Measurements from ENCODE around the gene CELA2B.
"Not testable (repeated sequence)": the region's sequence is repeated elsewhere in the genome, so short reads cannot be mapped to it uniquely, and the experiment has no call there.

CELA2B gene

DNA sequence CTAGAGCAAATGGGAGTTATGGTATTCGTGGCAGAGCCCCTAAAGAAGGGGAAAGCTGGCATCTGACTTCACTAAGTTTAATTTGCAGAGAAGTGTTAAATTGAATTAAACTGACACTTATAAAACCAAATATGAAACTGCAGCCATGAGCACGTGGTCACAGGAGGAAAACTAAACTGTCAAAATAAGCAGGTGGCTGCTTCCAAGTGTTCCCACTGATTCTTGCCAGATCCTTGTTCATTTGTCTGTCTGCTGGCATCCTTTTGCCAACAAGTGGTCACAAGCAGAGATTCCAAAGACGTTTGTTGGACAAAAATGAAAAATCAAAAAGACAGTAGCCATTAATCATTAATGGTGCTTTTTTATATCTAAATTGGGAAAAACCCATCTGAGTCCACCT lies 6.5 kb upstream of the CELA2B start:
- peak in 1 of 14 donors; percentile 29 for DNase-seq

DNA sequence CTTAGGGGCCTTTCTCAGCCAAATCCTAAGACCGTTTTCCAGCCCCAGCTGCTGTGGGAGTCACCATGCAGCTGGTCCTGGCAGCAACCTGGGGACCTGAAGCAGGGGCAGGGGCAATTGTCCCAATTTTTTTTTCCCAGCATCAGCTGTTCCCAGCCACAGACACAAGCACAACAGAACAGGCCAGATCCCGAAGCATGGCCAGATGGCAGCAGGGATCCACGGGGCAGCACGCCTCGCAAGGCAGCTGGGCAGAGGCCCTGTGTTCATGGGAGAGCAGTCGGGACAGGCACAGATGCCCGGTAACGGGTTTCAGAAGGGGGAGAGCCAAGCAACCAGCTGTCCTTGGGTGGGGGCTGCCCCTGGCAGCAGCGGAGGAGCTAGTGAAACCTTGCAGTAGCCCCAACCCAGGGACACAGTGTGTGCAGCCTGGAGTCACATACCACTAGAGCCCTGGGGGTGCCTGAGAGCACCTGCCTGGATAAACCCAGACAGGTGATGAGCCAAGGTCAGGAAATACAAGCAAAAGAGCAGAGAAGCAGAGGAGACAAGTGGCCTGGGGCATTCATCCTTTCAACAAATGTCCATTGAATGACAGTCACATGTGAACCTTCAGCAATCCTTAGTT lies 6.0 kb upstream of the CELA2B start:
- peak in 7 of 14 donors; percentile 2 to 60 (median 9) for DNase-seq

DNA sequence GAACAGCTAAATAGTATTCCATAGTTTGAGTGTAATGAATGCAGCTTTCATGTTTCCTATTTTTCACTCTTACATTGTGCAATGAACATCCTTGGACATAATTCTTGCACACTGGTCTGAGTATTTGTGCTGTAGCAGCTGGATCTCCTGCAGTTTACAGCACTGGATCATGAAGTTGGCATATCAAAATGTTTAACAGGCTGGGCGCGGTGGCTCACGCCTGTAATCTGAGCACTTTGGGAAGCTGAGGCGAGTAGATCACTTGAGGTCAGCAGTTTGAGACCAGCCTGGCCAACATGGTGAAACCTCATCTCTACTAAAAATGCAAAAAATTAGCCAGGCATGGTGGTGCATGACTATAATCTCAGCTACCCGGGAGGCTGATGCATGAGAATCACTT lies 4.8 kb upstream of the CELA2B start:
- not testable (repeated sequence) for DNase-seq

DNA sequence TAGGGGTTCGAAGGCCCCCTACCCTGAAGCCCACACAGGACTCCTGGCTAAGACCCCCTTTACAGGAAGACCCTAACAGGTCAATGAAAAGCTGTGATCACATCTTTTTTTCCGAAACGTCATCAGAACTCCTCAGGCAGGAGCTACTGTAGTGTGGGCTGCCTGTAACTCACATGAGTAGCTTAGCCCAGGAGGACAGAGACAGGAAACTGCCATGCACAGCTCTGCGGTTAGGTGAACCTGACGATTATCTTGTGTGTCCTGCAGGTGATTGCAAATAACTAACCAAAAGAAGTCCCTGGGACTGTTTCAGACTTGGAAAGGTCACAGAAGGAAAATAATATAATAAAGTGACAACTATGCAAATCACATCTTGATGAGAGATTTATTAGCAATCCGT lies 4.2 kb upstream of the CELA2B start:
- DNase-seq = not testable (repeated sequence)

DNA sequence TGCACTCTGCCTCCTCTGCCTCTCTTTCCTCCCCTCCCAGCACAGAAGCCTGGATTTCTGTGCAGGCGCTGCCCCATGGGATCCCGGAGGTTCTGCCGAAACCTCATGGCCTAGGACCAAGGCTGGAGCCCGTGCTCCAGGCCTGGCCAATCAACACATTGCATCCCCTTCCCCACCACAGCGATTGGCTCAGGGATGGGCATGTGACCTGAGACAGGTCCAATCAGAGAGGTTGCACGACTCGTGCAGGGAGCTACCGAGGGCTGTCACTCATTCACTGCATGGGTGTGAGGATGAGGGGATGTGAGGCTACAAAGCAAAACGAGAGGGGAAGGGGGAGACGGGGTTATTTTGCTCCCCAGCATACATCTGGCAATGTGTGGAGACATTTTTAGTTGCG lies 3.3 kb upstream of the CELA2B start:
- no peak for DNase-seq

DNA sequence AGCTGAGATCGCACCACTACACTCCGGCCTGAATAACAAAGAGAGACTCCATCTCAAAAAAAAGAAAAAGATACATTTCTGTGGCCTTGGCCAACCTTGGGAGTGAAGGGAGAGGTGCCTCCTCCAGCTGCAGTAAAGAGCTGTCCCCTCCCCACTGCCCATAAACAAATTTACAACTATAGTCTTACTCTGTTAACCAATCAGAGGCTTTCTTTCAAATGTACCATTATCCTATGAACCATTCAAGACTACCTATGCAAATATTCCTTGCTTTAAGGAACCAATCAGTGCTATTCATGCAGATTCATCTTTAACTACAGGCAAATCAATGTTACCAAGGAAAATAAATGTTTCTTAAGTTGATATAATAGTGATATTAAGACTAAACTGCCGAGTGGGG lies 1.0 kb downstream of the CELA2B start:
- DNase-seq = no peak

DNA sequence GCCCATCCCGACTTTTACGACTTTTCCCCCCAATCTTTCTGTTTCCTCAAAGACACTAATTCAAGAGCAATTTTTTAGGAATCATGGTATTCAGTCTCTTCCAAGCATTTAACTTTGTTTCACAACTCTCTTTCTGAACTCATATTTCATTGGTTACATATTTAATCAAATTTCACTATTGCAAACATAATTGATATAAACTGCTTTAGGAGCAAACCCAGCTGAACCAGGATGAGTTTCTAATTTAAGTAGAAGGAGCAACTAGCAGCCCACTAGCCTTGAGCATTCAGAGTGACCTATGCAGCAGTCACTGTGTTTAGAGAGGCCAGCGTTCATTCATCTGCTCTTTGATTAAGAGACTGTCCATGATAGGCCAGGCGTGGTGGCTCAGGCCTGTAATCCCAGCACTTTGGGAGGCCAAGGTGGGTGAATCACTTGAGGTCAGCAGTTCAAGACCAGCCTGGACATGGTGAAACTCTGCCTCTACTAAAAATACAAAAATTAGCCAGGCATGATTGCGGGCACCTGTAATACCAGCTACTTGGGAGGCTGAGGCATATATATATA lies 1.8 kb downstream of the CELA2B start:
- no peak for DNase-seq

DNA sequence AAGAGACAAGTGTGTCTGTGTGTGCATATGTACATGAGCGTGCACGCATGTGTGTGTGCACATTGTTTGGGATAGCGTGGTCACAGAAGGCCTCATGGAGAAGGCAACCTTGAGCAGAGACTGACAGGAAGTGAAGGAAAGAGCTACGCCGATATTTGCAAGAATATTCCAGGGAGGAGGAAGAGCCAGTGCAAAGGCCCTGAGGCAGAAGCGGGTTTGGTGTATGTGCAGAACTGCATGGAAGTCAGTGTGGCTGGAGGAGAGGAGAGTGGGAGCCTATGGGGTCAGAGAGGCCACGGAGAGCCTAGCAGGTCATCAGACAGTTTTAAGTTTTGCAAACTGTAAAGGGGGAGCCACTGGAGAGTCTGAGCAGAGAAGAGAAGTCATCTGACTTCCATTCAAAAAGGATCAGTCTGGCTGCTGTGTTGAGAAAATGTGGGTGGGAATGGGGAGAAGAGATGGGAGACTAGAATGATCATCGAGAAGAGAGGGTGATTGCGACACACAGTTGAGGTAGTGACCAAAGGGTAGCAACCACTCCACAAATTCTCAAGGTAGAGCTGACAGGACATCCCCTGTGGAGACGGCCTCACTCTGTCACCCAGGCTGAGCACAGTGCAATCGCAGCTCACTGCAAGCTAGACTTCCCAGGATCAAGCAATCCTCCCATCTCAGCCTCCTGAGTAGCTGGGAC lies 3.9 kb downstream of the CELA2B start:
- no peak for DNase-seq

DNA sequence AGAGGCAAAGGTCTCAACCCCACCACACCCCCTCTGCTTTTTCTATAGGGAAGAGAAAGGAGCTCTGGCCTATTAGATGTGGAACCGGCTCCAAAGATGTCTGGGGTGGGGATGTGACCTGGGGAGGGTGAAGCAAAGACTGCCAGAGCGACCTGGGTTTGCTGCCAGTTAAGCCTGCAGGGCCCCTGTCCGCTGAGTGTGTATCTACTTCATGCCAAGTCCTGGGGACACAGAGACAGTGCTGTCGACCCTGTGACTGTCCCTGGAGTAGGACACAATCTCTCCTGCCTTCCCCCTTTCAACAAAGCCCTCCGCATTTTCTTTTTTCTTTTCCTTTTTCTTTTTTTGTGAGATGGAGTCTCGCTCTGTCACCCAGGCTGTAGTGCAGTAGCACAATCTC lies 6.6 kb downstream of the CELA2B start:
- DNase-seq = not testable (repeated sequence)

DNA sequence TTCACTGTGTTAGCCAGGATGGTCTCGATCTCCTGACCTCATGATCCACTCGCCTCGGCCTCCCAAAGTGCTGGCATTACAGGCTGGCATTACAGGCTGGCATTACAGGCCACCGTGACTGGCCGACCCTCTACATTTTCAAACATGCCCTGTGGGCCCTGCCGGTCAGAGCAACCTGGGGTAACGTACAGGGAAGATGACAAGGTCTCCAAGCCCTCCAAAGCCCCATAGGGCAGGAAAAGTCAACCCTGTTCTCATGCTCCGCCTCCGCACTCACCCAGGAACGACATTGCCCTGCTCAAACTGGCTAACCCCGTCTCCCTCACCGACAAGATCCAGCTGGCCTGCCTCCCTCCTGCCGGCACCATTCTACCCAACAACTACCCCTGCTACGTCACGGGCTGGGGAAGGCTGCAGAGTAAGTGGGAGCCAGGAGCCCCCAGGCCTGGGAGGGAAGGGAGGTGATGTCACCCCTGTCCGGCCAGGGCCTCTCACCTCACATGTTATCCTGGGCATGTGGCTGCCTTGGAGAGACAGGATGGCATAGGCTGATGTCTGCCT lies 7.2 kb downstream of the CELA2B start:
- not testable (repeated sequence) for DNase-seq

DNA sequence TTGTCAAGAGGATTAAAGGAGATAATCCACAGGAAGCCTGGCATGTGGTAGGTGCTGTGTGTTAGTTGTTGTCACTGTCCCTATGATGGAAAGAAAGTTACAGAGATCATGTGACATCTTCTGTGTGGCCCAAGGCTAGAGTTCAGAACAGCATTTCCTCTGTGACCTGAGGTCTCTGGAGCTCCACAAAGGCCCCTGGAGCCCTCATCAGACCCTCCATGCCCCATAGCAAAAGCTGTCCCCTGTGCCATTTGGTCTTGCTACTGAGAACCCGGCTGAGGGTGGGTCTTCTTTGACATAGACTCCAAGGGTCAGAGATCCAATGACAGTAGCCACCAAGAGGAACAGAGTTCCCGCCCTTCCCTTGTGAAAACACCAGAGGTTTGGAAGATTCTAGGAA lies 8.1 kb downstream of the CELA2B start:
- DNase-seq = no peak

DNA sequence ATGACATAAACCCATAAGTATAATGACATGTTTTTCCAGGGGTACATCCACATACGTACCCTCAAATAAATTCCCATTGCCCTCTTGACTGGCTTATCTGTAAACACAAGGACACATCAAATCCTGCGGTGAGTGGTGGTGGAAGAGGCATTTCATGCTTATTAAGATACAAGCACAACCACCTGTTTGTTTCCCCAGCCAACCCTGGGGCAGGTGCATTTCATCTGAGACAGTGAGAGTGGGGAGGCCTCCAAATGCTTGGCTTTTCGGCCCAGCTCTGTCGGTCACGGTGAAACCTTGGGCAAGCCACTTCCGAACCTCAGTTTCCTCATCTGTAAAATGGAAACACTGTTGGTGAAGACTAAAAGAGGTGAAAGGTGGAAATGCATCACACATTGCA lies 8.5 kb downstream of the CELA2B start:
- DNase-seq = not testable (repeated sequence)

DNA sequence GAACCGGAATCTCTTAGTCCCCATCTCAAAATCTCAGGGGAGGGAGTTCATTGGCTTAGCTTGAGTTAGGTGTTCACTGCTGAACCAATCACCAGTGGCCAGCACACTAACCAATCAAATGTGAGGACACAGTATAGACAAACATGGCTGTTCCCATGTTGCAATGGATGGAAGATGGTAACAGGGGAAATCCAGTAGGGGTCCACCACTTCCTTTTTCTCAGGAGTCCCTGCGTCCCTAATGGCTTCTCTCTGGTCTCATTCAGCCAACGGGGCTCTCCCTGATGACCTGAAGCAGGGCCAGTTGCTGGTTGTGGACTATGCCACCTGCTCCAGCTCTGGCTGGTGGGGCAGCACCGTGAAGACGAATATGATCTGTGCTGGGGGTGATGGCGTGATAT lies 9.7 kb downstream of the CELA2B start:
- DNase-seq = no peak

DNA sequence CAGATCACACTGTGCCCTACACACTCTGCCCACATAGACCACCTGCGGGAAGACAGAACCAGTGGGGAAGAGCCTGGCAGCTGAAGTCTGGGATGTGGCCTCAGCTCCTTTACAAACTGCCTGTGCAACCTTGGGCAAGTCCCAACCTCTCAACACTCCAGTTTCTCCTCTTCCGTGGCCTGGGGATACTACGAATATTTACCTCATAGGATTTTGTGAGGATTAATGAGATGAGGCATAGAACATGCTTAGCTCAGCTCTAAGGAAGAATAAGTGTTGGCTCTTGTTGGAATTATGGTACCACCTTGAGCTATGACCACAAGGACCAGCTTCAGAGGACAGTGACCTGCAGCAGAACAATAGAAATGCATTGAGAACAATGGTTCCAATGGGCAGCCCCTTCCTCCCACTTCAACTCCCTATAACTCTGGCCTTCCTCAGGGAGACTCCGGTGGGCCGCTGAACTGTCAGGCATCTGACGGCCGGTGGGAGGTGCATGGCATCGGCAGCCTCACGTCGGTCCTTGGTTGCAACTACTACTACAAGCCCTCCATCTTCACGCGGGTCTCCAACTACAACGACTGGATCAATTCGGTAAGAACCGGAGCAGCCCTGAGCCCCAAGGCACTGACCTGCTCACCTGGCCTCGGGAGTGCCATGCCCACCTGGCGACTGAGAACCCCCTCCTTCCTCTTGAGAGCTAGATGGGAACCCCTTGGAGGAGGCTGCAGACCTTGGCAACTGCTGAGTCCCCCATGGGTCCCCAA lies 11.1 kb downstream of the CELA2B start:
- not testable (repeated sequence) for DNase-seq

DNA sequence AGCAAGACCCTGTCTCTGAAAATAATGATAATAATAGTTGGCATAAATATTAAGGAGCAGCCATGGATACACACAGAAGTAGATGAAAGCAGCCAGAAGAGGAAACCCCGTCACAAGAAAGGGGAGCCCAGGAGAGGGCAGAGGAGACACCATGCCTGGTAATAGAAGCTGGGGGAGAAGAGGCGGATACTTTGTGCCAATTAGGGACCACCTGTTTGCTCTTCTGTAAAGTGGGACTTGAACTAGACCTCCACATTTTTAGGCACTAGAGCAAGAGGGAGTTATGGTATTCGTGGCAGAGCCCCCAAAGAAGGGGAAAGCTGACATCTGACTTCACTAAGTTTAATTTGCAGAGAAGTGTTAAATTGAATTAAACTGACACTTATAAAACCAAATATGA lies 12.5 kb downstream of the CELA2B start:
- DNase-seq = no peak

DNA sequence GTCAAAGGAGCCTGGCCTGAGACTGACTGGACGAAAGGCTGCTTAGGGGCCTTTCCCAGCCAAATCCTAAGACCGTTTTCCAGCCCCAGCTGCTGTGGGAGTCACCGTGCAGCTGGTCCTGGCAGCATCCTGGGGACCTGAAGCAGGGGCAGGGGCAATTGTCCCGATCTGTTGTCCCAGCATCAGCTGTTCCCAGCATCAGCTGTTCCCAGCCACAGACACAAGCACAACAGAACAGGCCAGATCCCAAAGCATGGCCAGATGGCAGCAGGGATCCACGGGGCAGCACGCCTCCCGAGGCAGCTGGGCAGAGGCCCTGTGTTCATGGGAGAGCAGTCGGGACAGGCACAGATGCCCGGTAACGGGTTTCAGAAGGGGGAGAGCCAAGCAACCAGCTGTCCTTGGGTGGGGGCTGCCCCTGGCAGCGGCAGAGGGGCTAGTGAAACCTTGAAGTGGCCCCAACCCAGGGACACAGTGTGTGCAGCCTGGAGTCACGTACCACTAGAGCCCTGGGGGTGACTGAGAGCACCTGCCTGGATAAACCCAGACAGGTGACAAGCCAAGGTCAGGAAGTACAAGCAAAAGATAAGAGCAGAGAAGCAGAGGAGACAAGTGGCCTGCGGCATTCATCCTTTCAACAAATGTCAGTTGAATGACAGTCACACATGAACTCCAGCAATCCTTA lies 13.3 kb downstream of the CELA2B start:
- DNase-seq = peak in 11 of 14 donors; percentile 5 to 58 (median 14)

DNA sequence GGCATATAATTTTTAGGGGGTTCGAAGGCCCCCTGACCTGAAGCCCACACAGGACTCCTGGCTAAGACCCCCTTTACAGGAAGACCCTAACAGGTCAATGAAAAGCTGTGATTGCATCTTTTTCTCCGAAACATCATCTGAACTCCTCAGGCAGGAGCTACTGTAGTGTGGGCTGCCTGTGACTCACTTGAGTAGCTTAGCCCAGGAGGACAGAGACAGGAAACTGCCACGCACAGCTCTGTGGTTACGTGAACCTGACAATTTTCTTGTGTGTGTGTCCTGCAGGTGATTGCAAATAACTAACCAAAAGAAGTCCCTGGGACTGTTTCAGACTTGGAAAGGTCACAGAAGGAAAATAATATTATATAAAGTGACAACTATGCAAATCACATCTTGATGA lies 15.1 kb downstream of the CELA2B start:
- not testable (repeated sequence) for DNase-seq

DNA sequence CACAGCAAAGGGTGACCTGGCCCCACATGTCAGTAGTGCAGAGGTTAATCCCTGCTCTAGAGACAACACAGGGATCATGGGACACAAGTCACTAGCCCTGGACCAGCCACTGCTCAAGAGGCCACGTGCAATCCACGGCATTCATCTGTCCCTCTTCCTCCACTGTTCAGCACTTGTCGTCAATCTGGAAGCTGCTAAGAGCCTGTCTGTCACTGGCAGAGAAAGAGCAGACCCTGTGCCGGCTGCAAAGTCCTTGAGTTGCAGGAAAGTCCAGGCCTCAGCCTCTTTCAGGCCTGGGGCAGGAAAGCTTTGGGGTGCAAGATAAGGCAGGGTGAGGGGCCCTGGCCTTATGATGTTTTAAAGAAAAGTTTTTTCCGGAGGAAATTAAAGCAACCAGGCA lies 16.7 kb downstream of the CELA2B start:
- no peak for DNase-seq

DNA sequence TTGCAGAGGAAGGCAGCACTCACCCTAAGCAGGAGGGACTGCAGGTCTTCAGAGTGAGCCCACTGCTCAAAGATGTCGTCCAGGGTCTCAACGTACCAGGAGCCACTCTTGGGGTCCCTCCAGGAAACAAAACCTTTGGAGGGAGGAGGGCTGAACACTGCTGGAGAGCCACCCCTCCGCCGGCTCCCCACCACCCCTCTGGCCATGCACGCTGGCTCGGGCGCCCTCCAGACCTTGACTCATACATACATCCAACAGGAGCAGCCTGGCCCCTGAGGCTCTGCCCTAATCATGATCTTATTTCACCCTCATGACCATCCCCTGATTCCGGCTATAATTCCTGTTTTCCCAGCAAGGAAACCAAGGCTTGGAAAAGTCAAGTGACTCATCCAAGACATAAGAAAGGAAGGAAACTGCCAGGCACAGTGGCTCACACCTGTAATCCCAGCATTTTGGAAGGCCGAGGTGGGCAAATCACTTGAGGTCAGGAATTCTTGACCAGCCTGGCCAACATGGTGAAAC lies 18.0 kb downstream of the CELA2B start:
- DNase-seq = no peak

DNA sequence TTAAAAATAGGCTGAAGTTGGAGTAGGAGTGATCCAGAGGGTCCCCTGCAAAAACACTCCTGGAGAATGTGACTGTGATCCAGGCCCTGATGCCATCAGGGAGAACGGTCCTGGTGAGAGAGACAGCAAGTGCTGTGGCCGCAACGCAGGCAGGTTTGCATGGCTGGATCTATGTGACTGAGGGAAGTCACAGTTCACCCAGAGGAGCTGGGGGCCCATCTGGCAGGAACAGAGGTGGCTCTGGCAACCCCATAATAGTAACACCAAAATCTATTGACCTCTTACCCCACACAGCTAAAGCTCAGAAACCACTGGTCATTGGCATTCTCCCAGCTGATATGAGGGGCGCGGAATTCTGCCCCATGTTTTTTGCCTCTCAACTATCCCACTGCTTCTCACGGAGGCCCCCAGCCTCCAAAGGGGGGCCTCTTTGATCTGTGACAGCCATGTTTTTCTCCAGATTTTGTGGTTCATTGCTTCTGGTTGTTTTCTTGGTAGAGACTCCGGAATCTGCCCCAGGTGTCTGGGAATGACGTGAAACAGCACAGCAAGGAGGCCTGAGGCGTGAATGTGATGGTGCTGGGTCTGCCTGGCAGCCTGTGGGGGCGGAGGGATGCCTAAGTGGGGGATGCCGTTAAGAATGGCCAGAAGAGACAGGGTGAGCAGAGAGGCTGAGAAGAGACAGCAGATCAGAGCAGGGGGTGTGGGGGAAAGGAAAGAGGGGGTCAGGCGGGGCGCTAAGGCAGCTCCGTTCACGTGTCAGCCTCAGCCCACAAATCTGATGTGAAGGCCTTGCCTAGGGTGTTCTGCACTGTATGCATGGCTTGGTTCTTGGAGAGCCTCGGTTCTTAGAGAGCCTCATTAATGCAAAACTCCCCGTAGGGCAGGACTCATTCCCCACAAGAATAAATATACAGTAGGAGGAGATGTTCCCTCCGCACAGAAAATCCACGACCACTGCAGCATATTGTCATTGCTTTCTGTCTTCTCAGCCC lies 24.6 kb downstream of the CELA2B start:
- no peak for DNase-seq
